Coronary artery (tissue), 2 donors: ENCODE measurements around the gene ME3.
"Not testable (repeated sequence)": the region's sequence is repeated elsewhere in the genome, so short reads cannot be mapped to it uniquely, and the experiment has no call there.

ENCODE experiments used
- DNase-seq: peaks from one replicate; pipeline ENCODE4 v3.0.0-alpha.2; 2017; ENCODE audit warnings: low spot score
- H3K27ac ChIP-seq, 2 donors: fragments of 200-600 bp; sonication (generic); one replicate each; pipeline ENCODE4 v1.5.1; 2016 to 2019
- H3K4me3 ChIP-seq: fragments of 200-600 bp; sonication (generic); 2 replicates; pipeline ENCODE4 v1.5.1; 2016; ENCODE audit warnings: mild to moderate bottlenecking, moderate library complexity
- TF ChIP-seq, protein P1 (sequence below): fragments of 200-600 bp; sonication (generic); IDR thresholded peaks from one replicate; pipeline ENCODE4 v1.5.1; 2019; ENCODE audit warnings: antibody characterized with exemption

Gene ME3

DNA sequence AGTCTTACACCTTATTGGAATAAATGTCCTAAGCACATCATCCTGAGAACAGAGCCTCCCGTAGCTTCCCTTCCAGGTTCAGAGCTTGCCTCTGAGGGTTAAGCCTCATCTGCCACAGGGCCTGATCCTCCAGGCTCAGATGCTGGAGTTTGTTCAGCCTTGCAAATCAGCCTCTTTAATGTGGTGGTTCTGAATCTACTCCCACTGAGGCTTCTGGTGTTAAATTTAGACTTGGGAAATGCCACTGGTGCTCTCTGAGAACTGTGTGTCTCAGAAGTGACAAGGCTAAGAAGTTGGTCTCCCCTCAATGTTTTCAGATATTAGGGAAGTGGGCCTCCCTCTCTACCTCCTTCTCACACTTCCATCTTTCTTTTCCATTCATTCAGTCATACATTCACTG is 229.0 kb downstream of the ME3 start:
- Histone ChIP-seq H3K27ac (peak overlapping the region in 1 of 2 donors; percentile 63), H3K4me3 (no peak overlapping the region)
- TF ChIP-seq, protein P1, sequence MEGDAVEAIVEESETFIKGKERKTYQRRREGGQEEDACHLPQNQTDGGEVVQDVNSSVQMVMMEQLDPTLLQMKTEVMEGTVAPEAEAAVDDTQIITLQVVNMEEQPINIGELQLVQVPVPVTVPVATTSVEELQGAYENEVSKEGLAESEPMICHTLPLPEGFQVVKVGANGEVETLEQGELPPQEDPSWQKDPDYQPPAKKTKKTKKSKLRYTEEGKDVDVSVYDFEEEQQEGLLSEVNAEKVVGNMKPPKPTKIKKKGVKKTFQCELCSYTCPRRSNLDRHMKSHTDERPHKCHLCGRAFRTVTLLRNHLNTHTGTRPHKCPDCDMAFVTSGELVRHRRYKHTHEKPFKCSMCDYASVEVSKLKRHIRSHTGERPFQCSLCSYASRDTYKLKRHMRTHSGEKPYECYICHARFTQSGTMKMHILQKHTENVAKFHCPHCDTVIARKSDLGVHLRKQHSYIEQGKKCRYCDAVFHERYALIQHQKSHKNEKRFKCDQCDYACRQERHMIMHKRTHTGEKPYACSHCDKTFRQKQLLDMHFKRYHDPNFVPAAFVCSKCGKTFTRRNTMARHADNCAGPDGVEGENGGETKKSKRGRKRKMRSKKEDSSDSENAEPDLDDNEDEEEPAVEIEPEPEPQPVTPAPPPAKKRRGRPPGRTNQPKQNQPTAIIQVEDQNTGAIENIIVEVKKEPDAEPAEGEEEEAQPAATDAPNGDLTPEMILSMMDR: no peak
- DNase-seq: no peak

DNA sequence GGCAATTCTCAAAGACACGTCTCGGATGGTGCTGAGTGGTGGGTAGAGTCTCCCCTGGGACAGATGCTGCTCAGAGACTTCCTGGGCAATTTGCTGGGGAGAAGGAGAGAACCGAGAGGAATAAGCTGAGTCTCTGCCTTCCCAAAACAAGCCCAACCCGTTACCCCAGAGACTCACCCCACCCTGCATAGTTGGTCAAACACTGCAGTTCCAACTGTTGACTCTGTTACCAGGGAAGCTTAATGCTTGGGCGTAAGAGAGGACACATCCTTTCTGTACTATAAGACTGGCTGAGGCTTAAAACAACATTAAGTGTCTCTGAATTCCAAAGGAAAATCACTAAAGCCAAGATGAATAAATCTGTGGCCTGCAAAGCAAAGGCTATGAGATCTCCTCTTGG is 229.6 kb downstream of the ME3 start:
- no peak for DNase-seq
- peak overlapping the region in 1 of 2 donors; percentile 63 for H3K27ac ChIP-seq
- no peak overlapping the region for H3K4me3 ChIP-seq
- TF ChIP-seq, protein P1: no peak

DNA sequence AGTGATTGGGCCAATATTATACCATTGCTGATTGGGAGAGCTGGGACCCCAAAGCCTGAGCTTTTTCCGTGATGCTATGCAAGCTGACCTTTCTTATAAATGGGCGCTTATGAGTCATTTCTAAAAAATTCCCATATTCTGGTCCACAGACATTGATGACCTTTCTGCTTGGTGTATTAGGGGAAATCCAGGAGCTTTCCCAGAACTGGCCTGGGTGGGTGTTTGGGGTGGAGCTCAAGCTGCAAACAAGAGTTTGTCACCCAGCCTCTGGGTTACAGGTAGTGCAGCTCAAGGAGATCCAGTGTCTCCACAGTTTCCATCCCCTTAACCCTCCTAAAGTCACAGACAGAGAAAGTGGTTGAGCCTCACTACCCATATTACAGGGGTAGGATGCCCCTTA is 230.0 kb downstream of the ME3 start:
- H3K27ac ChIP-seq: peak overlapping the region in 1 of 2 donors; percentile 63
- TF ChIP-seq, protein P1: no peak
- DNase-seq: no peak

DNA sequence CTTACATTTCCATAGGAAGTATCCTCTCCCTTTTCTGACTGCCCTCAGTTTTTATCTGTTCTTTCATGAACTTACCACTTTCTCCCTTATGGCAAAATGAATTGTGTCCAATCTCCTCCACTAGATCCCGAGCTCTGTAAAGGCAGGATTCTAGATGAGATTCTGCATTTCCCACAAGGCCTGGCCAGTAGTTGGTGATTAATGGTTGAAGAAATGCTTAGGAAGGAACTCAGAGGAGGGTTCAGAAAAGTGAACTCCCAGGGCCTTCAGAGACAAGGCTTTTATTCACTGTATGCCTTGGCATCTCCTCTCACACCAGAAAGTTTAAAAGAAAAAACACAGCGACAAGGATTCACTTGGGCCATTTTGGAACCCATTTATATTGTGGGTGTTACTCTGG is 231.6 kb downstream of the ME3 start:
- no peak for DNase-seq
- TF ChIP-seq, protein P1: no peak
- peak overlapping the region; percentile 36 to 79 for H3K27ac ChIP-seq

More for the DNA sequence above, 230.0 kb downstream of the ME3 start:
- no peak overlapping the region for H3K4me3 ChIP-seq

DNA sequence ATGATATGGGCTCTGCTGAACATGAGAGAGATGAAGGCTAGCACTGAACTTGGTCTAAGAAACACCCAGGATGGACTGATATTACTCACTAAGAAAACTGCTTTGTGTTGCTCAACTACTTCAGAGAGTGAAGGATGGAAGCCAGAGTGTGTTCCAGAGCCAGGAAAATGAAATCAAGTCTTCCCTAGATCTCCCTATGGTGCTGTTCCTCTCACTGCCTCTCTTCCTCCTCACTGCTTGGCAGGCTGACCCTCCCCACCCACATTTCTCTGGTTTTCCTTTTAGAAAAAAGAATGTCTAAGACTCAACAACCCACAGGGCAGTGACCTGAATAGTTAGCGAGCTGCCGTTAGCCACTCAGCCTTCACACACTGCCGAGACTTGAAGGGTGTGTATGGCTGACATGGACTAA is 232.1 kb downstream of the ME3 start:
- H3K27ac ChIP-seq: peak overlapping the region; percentile 36 to 79
- H3K4me3 ChIP-seq: peak overlapping the region; percentile 1
- DNase-seq: no peak
- TF ChIP-seq, protein P1: no peak

More for the DNA sequence above, 231.6 kb downstream of the ME3 start:
- no peak overlapping the region for H3K4me3 ChIP-seq

DNA sequence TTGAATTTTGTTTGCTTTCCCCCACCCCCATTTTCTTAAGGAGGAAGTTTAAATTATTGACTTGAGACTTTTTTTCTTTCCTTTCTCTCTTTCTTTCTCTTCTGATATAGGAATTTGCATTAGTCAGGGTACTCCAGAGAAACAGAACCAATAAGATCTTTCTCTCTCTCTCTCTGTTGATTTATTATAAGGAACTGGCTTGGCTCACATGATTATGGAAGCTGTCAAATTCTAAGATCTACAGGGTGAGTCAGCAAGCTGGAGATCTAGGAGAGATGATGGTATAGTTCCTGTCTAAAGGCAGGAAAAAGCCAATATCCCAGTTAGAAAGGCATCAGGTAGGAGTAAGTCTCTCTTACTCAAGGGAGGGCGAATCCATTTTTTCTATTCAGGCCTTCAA is 233.7 kb downstream of the ME3 start:
- TF ChIP-seq, protein P1: no peak
- Histone ChIP-seq H3K4me3 (no peak overlapping the region), H3K27ac (no peak overlapping the region)
- DNase-seq: no peak

DNA sequence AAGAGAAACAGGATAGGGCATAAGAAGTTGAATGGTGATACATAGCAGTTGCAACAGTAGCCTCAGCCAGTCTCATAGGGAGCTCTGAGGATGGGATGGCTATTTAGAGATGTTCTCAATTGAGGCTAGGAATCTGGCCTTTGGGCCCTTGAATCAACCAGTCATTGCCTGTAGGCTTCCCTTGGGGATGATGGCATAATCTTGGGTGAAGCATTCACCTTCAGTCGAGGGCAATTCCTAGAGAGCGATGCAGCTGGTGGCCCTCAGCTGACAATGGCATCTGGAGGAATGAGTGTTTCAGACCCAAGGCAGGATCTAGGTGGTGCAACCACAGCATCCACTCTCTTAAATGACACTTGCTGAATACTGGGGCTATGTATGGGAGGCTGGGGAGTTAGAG is 236.7 kb downstream of the ME3 start:
- no peak overlapping the region for H3K27ac ChIP-seq
- TF ChIP-seq, protein P1: no peak
- DNase-seq: no peak
- H3K4me3 ChIP-seq: no peak overlapping the region

DNA sequence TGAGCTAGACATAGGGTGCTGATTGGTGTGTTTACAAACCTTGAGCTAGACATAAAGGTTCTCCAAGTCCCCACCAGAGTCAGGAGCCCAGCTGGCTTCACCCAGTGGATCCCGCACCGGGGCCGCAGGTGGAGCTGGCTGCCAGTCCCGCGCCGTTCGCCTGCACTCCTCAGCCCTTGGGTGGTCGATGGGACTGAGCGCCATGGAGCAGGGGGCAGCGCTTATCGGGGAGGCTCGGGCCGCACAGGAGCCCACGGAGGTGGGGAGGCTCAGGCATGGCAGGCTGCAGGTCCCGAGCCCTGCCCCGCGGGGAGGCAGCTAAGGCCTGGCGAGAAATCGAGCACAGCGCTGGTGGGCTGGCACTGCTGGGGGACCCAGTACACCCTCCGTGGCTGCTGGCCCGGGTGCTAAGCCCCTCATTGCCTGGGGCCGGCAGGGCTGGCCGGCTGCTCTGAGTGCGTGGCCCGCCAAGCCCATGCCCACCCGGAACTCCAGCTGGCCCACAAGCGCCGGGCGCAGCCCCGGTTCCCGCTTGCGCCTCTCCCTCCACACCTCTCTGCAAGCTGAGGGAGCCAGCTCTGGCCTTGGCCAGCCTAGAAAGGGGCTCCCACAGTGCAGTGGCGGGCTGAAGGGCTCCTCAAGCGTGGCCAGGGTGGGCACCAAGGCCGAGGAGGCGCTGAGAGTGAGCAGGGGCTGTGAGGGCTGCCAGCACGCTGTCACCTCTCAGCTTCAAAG is 238.9 kb downstream of the ME3 start:
- H3K27ac ChIP-seq, H3K4me3 ChIP-seq, DNase-seq: not testable (repeated sequence)
